HepG2 (cell line): ENCODE results near the gene ECT2.

Source experiments
- DR1 ChIP-seq: sonication (generic); formaldehyde crosslinking; IDR thresholded peaks from 2 replicates; pipeline ENCODE4 v1.8.0; 2021; ENCODE audit warnings: mild to moderate bottlenecking, missing genetic modification reagents, inconsistent platforms
- MXI1 ChIP-seq: IDR thresholded peaks from 3 replicates; pipeline ENCODE4 v1.6.1; 2012; ENCODE audit warnings: low read depth, low read length, inconsistent platforms, borderline replicate concordance
- REST ChIP-seq, 2 experiments: IDR thresholded peaks; 2 replicates each; pipeline ENCODE4 v1.6.1; 2011 to 2012; ENCODE audit warnings: low read length in 2 of 2, borderline replicate concordance in 1 of 2, low read depth in 1 of 2, mild to moderate bottlenecking in 1 of 2, moderate library complexity in 1 of 2

- TF ChIP-seq DR1 (CRISPR knock-in tag) (no peak), MXI1 (no peak), REST (IDR thresholded peaks at IDR 0.05; ENCODE audit: borderline replicate concordance in 1 of 2, low read depth in 1 of 2, low read length in 2 of 2) (no peak)
Observed at GRCh38 chr3:172847292-172847691, 96.8 kb downstream of the ECT2 start.
